HTR-8/SVneo (cell line): ENCODE measurements around the gene BMPER.

Experiments used
- DNase-seq: peaks from one replicate; pipeline ENCODE4 v3.0.0; 2011; ENCODE audit warnings: low spot score, mixed read lengths; ENCODE audit not compliant: insufficient read length
- FAIRE-seq: peaks from 2 replicates; lab custom pipeline; 2011; peaks lifted over from hg19 to GRCh38; lab: Jason Lieb, UNC

Gene BMPER

DNA sequence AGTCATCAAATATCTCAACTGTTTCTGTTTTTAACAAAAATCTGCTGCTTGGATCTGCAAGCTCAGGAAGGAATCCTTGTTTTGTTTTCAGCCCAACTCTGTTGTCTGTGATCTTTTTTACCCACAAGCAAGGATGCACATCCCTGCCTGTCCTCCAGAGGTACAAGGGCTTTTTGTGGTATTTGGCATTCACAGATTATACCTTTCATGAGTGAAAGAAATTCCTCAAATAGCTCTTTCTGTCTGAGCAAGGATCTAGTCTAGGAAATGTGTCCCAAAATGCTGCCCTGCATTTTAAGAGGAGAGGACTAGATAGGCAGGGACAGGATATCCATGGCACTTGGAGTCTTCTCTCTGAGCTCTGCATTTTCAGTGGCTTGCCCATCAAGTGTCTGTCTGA lies 151.8 kb downstream of the BMPER start:
- DNase-seq (no peak), FAIRE-seq (no peak)

DNA sequence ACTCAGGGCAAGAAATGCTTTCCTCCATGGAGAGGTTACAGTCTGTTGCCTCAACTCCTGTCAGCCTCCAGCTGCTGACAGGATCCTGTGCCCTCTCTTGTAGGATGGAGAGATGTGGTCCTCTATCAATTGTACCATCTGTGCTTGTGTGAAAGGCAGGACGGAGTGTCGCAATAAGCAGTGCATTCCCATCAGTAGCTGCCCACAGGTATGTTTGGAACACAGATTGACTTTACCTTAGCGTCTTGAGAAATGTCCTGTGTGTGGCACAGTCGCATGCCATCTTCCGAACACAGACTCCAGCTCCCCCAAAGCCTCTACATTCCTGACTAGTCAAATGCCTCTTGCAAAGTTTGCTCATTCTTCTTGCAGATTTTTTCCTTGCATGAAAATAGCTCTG lies 152.6 kb downstream of the BMPER start:
- FAIRE-seq: peak; percentile 13
- DNase-seq: no peak

DNA sequence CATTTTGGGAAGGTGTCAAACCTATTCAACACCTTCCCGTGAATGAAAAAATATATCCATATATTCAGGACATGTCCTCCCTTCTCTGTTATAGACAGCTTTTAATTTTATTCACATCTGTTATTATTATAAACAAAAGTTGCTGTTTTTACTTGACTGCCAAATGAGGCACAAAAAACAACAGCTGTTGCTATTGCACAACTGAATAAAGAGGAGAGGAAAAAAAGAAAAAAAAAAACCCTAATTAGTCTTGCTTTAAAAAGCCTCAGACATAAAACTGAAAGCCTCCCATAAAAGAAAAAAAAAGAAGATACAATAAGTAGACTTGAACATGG lies 153.4 kb downstream of the BMPER start:
- FAIRE-seq (no peak), DNase-seq (no peak)

DNA sequence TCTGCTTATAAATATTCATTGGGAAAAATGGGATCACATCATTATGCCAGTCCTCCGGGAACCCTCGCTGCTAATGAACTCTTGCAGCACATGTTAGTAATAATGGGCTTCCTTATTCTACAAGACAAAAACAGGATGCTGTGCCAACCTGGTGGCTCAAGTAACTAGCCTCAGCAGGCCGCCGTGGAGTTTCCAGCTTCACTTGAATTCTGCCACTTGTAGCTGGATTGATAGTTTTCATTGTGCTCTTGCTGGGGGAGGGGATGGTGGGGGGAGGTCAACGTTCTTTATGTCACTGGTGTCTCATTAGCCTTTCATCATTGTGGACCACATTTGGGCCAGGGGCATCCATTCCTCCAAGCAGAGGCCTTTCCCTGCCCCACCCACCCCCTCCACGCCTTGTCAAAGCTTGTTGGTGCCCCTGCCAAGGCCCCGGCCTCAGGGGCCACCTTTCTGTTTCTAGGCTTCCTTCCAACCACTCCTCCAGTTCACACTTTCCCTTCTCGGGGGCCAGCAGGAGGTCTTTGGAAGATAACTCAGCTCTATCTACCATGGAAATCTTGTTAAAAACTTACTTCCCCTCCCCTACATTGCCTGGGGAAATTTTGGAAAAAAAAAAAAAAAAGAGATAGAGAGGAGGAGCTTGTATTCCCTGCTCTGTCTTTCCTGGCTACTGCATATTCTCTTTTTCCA lies 153.9 kb downstream of the BMPER start:
- DNase-seq (no peak), FAIRE-seq (no peak)

DNA sequence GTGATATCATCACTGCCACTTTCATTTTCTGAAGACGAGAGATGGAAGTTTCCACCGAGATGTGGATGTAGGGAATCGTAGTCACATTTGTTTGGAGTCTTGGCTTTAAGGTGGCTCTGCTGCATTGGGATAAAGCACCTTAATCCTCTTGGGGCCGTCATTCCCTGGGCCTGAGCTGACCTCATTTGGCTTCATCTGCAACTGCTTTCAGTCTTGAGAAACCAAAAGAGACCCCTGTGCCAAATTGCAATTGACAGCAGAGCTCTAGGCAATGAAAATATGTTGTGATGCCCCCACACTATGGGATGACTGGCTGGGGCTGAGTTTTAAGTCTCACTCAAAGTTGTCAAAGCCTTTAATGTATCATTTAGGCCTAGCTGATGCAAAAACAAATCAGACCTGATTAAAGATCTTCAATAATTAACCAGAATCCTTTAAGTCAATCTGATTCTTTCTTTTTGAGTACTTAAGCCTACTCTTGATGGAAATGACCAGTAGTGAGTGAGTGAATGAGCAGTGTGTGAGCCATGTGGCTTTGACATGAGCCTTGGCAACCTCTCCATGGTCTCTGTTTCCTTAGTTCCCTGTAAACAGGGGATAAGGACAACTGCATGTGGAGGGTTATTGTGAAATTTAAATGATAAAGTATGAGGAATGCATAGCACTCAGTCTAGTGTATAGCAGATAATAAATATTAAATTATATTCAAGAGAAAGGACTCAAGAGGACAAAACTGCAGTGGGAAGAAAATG lies 155.0 kb downstream of the BMPER start:
- DNase-seq: no peak
- no peak for FAIRE-seq

DNA sequence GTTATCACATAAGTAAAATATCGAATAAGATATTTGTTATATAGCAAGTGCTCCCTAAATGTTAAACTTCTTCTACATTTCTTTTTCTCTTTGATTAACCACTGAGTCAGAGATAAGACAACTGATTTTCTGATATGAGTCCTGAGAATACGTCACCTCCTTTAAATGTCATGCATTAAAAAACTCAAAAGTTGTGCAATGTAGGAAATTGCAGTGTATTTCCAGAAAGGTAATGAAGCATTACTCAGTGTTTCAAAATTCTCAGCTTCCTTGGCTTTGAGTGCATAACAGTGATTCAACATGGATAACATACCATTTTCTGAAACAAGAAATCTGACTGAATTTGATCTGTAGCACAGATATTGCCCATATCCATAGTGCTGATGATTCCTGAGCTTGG lies 155.8 kb downstream of the BMPER start:
- no peak for FAIRE-seq
- DNase-seq: no peak

DNA sequence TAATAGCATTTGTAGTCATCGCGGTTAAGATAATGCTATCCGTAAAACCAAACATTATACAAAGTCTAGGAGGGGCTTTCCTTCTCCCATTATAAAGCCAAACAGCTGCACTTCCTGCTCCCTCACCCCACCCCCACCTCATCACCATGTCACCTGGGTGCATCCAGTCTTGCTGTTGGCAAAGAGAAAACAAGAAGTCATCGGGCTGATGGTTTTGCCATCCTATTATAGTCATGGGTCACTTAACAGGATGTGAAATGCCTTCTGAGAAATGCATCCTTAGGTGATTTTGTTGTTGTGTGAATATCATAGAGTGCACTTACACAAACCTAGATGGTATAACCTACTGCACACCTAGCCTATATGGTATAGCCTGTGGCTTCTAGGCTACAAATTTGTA lies 157.0 kb downstream of the BMPER start:
- DNase-seq: no peak
- FAIRE-seq: peak; percentile 38

DNA sequence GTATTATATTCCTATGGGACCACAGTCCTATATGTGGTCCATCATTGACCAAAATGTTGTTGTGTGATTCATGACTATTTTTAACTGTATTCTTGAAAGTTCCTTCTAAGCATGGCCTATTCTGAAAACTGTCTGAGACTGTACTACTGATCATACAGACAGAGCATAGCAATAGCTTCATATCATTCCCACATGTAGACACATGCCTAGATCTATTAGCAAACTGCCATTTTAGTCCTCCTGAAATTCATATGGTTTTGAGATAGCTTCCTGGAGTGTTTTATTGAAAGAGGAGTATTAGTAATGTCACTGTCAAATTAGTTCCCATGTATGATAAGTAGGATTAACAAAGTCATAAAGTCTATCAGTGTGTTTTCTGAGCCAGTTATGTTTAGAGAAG lies 157.5 kb downstream of the BMPER start:
- no peak for DNase-seq
- FAIRE-seq: no peak

DNA sequence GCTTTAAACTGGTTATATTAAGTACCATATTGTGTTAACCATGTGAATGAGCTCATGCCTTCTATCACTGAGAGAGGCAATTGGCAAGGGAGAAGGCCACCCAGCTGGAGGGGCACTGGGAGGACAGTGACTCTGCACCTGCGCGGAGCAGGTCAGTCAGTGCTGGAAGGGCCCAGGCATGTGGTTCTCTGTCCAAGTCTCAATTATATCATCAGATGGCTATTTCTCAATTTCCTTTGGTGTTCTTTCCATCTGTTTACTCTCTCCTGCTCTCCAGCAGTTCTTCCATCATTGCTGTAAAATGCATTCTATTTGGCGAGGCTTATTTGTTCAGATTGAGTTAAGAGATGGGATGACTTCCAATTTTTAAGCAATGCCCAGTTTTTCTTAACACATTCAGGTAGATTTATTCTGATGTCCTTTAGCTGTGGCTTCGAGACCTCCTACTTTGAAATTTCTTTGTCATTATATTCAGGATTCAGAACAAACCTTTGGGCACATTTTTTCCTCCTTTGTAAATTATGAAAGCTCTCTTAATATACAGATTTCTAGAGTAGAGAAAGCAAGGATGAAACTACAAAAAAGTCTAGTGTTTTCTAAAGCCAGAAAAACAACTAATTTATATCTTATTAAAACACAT lies 159.3 kb downstream of the BMPER start:
- no peak for FAIRE-seq
- no peak for DNase-seq

DNA sequence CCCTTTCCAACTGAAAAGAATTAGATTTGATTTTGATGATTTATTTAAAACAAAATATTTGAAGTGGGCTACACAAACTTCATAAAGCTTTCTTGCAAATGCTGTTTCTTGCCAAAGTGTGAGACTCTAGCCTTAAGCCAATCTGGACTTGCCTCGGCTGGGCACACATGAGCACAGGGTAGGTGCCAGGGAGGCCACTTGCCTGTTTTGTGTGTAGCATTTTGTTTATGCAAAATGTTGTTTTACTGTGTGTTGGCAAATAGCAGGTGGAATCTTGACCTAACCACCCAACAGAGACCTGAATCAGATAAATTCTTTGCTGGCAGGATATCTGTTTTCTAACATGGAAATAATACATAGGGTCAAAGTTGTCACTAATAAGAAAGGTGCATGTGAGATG lies 161.1 kb downstream of the BMPER start:
- DNase-seq: no peak
- no peak for FAIRE-seq

DNA sequence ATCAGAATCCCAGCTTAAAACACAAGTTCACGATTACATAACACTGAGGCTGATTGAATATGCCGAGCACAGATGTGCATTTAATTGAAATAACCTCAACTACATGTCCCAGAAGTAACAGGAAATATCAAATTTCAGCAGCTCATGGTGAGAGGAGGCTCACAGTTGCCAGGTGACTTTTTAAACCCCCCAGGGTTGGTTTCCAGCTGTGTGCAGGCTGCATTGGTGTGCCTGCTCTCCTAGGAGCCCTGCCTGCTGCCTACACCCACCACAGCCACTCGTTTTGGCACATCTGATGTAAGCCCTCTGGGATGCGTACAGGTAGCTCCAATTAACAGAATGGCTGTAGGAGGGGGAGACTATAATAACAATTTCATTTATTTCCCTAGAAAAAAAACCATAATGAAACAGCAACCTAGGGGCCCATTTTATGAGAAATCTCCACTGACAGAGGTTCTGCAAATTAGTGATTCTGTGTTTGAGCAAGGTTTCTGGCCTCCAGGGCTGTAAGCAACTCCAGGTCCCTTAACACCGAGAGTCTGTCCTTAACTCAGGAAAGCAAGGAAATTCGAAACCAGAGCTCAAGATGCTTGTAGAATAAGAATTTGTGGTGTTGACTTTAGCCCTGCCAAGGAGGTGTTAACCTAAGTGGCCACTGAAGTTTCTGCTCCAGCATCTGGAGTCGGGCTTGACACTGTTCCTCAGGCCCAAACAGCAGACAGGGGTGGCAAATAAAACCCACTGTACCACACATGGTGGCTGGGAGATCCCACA lies 161.9 kb downstream of the BMPER start:
- FAIRE-seq (no peak), DNase-seq (no peak)

DNA sequence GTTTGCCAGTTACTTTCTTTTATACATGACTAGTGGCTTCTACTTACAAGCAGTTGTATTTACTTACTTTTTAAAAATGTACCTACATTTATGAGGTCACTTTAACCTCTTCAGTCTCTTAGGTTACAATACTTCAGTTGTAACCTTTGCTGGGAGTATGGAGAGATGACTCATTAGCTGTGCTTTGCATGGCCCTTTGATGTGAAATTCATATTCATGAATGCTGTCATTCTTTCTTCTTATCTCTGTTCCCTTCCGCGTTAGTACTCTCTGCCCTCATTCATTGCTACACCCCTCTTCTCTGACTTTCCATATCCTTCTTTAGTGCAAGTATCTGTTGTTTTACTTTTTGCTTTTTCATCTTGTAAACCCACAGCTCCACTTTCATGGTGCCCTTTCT lies 164.3 kb downstream of the BMPER start:
- FAIRE-seq: no peak
- no peak for DNase-seq

DNA sequence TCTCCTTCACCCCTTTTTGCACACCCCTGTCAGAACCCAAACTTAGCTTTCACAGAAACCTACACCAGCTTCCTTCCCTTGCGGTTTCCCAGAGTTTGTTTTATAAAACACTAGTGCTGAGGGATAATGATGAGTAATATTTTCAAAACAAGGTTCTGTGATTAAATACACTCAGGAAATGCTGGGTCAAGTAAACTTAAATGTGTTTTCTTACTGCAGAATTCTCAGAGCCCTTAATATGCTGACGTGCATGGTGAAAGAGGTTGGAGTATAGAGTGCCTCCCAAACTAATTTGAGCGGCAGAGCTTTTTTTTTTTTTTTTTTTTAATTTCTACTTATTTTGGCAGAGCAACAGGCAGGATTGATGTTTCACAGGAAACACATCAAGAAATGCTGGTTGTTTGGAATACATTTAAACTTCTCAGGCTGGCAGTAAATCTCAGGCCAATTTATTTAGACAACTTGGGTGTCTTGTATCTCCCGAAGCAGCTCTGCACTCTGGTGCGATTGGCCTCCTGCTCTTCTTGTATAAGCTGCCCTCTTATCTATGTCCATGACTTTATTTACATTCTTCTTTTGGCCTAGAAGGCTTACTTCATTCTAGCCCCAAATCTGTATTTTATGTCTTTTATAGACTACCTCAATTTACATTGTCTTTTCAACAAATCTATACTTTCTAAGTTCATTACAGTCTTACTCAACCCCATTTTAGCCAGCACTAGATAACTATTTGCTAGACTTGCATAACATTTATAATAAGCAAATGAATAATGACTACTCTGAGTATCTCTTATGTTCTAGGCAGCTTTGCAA lies 165.4 kb downstream of the BMPER start:
- FAIRE-seq: no peak
- no peak for DNase-seq

DNA sequence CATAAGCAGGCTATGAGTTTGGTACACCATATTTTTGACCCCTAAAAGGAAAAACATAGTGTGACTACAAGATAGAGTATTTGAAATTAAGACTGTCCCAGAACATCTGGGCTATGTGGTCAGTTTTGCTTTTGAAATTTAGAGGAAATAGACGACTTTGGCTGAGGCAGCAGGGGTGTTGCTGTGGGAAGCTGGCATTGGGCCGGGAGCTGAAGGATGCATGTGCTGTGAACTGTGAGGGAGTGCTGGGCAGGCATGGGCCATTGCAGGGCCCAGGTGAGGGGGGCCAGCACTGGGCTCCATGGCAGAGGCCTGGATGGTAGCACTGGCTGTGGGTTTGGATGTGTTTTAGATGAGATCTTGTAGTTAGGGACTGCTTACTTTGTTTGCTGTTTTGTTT lies 168.3 kb downstream of the BMPER start:
- no peak for FAIRE-seq

DNA sequence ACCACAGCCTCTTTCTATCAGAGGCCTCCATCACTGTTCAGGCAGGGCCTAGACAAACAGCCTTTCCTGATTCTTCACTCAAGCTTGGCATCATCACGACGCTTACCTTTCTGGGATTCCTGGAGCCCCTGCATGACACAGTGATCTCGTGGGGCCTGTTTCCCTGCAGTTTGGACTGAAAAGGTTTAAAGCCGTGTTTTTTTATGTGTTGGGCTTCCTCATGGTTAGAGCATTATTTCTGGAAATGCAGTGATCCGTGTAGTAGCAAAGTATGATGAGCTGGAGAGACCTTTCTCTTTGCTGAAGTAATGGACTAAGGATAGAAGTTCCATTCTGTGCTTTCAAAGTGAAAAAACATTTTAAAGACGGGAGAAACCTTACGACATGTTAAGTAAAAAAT lies 169.1 kb downstream of the BMPER start:
- DNase-seq (no peak), FAIRE-seq (no peak)

More for the DNA sequence above, 168.3 kb downstream of the BMPER start:
- DNase-seq: no peak

DNA sequence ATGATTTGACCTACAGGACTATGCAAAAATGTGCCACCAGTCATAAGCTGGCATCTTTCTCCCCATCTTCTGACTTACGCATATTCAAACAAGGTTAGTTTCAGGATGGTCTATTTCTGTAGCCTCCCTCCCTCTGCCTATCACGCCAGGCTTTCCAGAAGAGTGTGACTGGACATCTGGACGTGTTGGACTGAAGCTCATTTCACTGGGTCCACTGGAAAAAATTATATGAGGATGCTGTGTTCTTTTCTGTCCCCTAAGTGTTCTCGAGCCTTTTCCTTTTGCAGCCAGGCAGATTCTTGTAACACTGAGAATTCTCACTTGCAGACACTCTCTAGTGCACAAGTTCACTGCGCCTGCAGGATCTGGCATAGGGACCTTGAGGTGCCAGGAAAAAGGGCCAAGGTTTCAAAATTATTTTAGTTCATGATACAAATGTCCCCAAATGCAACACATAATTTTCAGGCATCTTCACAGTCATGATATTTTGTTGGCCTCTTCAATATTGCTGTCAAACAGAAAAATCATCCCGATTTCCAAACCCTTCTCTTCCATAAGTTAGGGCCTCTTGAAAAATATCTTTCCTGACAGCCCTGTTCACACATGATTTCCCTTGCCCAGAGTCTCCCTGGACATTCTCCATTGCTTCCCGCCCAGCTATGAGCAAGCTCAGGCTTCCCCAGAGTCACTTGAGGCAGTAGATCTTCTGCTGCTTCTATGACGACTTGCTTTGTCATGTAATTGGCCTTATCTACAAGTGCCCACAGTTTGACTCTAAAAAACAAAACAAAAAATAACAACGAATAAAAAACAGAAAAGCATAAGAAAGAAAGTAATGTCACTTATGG lies 170.4 kb downstream of the BMPER start:
- no peak for FAIRE-seq
- no peak for DNase-seq

DNA sequence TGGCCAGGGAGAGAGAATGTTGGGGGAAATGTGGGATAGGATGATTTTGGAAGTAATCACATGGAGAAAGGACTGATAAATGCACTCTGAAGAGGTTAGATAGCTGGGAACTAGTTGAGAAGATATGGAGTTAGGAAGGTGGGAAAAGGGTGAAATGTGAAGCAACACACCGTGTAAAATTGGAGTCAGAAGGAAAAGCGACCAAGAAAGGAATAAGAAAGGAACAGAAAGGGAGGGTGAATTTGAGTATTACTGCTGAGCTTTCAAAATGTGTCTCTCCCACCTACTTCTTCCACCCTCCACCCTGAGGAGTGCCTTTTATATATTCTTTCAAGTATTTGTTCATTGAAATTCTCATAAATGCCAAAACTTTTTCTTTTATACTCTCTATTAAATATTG lies 171.8 kb downstream of the BMPER start:
- DNase-seq: no peak

DNA sequence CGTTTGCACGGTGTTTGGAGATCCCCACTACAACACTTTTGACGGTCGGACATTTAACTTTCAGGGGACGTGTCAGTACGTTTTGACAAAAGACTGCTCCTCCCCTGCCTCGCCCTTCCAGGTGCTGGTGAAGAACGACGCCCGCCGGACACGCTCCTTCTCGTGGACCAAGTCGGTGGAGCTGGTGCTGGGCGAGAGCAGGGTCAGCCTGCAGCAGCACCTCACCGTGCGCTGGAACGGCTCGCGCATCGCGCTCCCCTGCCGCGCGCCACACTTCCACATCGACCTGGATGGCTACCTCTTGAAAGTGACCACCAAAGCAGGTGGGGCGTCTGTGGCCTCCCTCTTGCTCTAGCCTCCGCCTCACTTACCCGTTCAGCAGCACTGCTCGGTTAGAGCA lies 173.5 kb downstream of the BMPER start:
- FAIRE-seq (no peak), DNase-seq (no peak)

More for the DNA sequence above, 171.8 kb downstream of the BMPER start:
- FAIRE-seq: no peak

DNA sequence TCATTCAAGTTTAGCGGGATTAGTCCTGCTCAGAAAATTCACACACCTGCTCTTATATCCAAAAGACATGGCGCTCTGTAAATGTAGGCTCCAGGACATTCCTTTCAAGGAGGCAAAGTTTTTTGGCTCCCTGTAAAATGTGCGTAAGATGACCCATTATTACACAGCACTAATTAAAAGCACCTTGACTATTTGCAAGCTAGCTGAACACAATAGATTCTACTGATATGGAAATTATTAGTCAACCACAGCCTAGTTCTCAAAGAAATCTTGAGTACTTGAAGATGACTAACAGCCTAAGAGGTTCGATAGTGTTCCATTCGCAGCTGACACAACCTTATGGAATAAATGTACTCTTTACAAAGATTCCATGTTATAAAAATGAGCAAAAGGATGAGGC lies 175.2 kb downstream of the BMPER start:
- no peak for DNase-seq
- FAIRE-seq: no peak
